Neural cell (in vitro differentiated cells): ENCODE measurements around the gene SSBP2.

Experiments
- POLR2AphosphoS5 ChIP-seq: IDR thresholded peaks from 2 replicates; pipeline ENCODE4 v1.6.1; 2012
- RAD21 ChIP-seq: fragments of 450-650 bp; conservative IDR thresholded peaks from 2 replicates; pipeline ENCODE4 v1.6.1; 2014; ENCODE audit warnings: antibody characterized with exemption, mild to moderate bottlenecking, moderate library complexity
- TF ChIP-seq, protein P1 (sequence below): fragments of 450-650 bp; IDR thresholded peaks from 2 replicates; pipeline ENCODE4 v1.5.1; 2014; ENCODE audit warnings: antibody characterized with exemption, mild to moderate bottlenecking, moderate library complexity; ENCODE audit not compliant: poor library complexity, severe bottlenecking

DNA sequence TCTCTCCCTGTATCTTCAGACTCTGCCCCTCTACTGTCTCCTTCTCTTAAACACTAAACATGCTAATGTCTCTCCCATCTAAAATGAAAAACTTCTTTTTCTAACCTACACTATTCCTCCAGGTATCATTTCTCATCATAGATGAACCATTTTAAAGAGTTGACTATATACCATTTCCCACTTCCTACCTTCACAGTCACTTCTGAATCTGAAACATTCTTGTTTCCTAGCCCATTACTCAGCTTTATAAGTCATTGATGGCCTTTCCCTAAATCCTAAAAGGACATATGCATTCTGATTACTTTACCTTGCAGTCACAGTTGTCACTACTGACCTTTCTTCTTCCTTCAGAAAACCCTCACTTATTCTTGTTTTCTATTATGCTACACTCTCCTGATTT is 118.2 kb downstream of the SSBP2 start:
- TF ChIP-seq, protein P1, sequence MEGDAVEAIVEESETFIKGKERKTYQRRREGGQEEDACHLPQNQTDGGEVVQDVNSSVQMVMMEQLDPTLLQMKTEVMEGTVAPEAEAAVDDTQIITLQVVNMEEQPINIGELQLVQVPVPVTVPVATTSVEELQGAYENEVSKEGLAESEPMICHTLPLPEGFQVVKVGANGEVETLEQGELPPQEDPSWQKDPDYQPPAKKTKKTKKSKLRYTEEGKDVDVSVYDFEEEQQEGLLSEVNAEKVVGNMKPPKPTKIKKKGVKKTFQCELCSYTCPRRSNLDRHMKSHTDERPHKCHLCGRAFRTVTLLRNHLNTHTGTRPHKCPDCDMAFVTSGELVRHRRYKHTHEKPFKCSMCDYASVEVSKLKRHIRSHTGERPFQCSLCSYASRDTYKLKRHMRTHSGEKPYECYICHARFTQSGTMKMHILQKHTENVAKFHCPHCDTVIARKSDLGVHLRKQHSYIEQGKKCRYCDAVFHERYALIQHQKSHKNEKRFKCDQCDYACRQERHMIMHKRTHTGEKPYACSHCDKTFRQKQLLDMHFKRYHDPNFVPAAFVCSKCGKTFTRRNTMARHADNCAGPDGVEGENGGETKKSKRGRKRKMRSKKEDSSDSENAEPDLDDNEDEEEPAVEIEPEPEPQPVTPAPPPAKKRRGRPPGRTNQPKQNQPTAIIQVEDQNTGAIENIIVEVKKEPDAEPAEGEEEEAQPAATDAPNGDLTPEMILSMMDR: no peak
- TF ChIP-seq POLR2AphosphoS5: no peak
- TF ChIP-seq RAD21: no peak
